ENCODE data around the gene COX5A.

COX5A gene

DNA sequence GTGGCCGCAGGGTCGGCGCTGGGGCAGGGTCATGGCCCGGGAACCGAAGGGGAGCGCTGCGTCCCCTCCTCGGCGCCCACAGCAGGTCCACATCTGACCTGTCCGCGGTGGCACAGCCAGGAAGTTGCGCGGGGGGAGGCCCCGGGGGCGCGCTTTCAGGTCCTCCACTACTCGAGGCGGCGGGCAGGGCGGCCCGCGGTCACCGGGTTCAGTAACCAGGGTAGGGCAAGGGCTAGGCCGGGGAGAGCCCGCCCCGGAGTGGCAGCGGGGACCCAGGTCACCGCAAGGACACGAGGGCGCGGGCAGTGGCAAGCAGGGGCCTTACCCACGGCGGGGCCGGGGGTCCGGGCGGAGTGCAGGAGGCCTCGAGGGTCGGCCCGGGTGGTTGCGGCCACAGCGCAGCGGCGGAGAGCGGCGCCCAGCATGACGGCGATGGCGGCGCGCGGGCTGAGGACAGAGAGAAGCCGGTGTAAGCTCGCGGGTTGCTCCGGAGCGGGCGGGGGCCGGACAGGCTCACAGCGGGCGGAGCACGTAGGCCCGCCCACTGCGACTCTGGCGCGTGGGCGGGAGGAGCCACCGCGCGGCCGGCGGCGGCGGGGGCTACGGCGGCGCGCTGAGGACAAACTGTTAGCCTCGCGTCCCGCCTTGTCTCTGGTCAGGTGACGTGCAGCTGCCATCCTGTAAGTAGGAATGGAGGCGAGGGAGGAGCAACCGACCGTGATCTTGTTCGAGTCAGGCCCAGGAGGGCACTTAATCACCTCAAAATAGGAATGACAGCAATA, at the start of gene COX5A:
Gene COX5A (minus strand): TSS at position 484 of the 782 bp plus-strand sequence. CDS start 59 bp downstream, at position 425.
- DNase-seq (ENCODE audit: low spot score), result peak; percentile 93

DNA sequence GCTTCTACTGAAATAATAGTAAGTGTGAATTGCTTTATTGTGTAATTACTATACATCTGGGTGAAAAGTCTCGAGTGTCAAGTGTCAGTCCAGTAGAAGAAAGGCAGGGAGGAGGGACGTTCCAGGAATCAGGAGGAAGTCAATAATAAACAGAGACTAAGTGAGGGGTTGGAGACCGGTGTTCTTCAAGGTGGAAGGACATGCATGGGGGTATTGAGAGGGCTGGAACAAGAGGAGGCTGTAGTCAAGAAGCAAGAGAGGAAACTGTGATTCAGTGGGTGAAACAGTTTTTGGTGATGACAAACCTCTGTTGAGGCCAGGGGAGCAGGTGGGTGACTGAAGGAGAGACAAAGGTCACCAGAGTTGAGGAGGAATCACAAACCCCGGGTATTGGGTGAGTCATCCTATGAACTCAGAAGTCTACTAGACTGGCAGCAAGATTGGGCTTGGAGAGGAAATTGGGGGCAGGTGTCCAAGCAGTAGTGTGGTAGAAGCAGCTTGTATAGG, 45.9 kb upstream of the COX5A start:
- DNase-seq (ENCODE audit: low spot score), result no peak

DNA sequence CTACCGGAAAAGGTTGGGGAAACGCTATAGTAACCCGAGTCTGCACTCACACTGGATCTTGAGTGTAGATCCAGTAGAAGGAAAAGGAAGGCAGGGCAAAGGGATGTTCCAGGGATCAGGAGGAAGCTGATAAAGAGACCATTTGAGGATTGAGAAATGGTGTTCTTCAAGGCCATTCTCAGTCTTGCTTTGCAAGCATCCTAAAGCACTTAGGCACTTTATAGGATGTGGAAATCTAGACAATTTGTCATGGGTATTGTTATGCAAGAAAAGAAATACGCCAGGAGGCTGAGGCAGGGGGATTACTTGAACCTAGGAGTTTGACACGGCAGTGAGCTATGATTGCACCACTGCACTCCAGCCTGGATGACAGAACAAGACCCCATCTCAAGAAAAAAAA, 44.3 kb upstream of the COX5A start:
- DNase-seq (ENCODE audit: low spot score), result no peak

DNA sequence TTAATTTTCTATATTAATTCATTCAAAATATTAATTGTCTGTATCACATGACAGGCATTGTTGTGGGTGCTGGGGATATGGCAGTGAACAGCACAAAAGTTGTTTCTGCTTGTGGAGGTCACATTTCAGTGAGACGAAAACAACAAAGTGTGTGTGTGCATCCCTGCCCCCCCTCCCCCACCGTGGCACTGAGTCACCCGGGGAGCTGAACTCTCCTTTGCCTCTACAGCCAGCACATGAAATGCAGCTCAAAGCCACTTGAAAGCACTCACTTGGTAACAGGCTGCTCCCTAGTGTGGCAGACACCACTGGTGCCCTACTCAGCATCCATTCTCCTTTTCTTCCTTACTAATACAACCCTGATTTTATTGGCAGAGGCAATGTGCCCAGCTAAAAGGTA, 40.6 kb upstream of the COX5A start:
- DNase-seq (ENCODE audit: low spot score), result no peak

DNA sequence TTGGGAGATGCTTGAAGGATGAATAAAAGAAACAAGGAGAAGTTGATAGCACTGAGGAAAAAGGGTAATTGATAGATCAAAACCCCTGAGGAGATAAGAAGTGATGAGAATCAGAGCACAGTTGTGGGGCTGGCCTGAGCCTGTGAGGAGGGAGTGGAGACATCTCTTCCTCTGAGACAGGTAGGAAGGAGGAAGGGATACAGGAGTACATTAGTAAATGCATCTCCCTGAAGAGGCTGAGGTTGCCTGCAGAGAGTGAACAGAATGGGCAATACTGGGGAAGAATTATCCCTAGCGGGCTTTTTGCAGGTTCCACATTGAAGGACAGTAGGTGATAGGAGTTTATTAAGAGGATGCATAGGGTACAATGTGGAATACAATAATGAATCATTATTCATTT, 40.2 kb upstream of the COX5A start:
- DNase-seq (ENCODE audit: low spot score), result no peak

DNA sequence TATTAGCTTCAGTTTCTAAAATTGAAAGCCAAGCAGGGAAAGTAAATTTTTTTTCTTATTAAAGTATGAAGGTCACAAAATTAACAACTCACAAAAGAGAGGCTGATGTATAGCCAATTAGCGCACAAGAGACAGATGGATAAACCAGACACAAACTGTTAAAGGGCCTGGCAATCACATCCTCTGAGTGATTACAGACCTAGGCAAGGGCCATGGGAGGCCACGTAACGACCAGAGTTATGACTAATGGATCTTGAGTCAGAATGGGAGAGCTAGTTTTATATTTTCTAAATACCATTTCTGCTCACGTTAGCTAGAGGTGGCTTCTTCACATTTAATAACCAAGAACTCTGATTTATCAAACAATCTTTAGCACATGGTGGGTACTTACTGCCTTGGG, 39.7 kb upstream of the COX5A start:
- no peak for DNase-seq (ENCODE audit: low spot score)

DNA sequence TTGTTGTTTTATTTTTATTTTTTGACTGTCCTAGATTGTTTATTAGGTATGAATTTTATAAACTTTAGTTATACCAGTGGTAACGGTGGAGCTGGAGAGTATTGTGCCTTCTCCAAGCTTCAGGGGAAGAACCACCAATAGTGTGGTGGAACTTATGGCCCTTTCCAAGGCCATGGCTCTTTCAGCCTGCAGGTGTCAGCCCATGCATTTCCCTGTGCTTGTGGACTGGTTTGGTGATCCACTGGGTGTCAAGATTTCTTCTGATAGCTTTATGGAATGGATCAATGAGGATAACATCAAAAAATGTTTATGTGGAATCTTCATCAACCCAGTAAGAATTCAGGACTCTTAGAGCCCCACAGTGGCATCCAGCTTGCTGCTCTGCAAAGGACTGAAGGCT, 38.3 kb upstream of the COX5A start:
- no peak for DNase-seq (ENCODE audit: low spot score)

DNA sequence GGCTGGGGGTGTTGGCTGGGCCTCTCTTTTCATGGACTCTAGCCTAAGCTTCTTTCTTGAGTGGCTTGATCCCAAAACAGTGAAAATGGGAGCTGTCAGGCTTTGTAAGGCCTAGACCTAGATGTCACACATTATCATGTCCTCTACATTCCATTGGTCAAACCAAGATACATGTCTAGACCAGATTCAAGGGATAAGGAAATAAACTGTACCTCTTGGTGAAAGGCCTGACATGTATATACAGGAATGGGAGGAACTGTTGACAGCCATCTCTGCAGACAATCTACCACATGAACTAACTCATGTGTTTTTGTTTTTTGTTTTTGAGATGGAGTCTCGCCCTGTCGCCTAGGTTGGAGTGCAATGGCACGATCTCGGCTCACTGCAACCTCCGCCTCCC, 29.8 kb upstream of the COX5A start:
- DNase-seq (ENCODE audit: low spot score), result no peak

DNA sequence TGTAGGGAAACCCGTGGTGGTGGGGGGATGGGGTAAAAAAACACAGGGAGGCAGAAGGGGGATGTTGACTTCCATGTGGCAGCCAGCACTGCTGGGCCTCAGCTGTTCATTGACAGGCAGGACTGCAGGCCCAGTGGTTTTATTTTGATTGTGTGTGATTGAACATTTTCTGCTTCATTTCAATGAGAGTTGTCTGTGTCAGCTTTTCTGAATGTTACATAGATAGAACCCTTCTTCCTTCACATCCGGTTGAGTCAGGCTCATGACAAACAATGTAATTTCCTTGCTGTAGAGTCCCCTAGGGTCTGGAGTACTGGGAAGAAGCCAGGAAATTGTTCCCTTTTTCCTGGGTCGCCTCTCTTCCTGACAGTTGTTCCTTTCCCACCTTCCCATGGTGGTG, 26.9 kb upstream of the COX5A start:
- DNase-seq (ENCODE audit: low spot score), result no peak

DNA sequence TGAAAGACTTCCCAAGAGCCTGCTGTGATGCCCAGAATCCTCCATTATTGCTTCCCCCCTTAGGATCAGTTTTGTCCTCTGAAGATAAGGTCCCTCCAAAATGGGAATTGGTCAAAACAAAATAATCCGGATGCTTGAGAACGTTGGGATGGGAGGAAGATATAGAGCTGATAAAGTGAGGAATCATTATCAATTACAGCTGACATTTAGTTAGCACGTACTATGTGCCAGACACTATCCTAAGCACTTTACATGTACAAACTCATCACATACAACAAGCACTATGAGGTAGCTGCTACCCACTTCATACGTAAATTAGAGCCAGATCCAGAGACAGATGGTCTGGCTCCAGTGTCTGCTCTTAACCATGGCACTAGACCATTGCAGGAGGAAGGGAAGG, 25.3 kb upstream of the COX5A start:
- DNase-seq (ENCODE audit: low spot score), result no peak

DNA sequence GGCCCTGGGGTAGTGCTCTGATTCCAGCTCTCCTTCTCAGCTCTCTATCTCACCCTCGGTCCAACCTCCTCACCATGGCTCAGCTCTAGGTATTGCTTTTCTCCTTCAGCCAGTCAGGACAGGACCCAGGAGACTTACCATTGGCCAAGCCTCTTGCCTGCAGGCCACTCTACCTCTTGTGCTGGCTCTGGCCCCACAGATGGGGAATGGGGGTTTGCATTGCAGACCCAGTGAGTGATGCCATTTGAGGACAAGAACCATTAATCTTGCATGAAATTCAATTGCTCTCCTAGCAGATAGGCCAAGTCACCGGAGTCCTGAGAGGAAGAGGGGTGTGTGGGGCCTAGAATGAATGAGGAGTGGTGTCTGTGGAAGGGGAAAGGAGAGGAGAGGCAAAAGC, 24.8 kb upstream of the COX5A start:
- no peak for DNase-seq (ENCODE audit: low spot score)

DNA sequence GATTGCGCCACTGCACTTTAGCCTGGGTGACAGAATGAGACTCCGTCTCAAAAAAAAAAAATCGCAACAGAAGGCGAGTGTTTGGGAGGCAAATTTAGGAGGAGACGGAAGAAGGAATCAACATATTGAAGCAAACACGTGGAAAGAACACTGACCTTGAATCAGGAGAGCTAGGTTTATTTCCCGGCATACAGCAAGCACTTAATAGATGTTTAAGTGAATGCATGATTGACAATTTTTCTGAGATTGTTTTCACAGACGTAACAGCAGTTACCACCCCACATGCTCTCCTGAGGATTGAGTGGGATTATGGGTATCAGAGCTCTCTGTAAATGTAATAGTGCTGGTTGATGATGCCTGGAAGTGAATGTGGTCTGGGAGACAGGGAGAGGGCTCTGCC, 24.3 kb upstream of the COX5A start:
- no peak for DNase-seq (ENCODE audit: low spot score)

DNA sequence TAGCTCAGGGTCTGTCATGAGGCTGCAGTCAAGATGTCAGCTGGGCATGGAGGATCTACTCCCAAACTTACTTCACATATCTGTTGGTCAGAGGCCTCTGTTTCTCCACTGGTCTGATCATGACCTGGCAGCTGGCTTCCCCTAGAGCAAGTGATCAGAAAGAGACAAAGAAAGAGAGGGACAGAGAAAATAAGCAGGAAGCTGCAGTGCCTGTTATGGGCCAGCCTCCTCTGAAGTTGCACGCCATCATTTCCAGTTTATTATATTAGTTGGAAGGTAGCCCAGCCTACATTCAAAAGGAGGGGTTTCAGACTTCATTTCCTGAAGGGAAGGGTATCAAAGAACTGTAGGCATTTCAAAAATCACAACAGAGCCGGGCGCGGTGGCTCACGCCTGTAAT, 23.7 kb upstream of the COX5A start:
- DNase-seq (ENCODE audit: low spot score), result no peak

DNA sequence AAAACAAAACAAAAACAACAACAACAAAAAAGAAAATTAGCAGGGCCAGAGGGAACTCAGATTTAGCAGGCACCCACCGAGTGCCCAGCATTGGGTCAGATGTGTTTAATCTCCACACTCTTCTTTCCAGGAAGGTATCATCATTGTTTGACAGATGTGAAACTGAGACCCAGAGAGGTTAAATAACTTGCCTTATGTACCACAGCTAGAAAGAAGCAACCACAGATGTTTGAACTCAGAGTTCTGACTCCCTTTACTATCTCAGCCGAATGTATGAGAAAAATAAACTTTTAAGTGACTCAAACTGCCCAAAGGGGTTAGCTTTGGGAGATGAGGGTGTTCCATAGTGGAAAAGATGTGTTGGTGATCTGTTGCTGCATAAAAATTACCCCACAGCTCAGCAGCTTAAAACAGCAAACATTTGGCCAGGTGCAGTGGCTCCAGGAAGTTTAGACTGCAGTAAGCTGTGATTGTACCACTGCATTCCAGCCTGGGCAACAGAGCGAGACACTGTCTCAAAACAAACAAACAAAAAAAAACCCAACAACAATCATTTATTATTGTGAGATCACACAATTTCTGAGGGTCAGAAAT, 23.2 kb upstream of the COX5A start:
- DNase-seq (ENCODE audit: low spot score), result no peak

DNA sequence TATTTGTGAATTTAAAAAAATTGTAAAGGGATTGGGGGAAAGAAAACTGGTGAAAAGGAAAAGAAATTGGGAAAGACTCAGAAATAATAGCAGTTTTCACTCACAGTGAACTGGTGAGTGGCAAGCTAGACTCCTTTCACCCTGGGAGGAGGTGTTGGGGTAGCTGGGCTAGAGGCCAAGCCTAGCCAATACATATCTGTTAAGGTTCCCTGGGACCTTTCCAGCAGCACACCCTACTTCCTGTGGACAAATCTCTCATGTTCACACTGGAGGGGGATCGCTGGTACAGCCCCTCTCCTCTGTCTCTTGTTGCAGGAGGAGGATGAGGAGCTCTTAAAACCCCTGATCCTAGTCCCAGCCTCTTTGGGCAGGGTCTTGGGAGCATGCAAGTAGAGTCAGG, 22.4 kb upstream of the COX5A start:
- no peak for DNase-seq (ENCODE audit: low spot score)

DNA sequence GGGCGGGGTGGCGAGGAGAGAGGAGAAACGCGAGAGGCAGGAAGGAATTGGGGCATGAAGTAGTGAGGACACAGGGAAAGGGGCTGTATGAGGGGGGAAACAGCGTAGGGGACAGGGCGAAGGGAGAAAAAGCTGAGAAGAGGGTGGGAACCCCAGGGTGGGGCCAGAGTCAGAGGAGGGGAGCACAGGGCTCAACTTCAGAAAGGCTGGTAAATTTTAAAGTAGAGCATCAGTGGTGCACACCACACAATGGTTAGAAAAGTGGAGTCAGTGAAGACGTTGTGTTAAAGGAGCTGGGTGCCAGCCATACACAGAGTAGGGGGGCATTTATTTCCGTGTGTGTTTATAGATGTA, 21.7 kb upstream of the COX5A start:
- DNase-seq (ENCODE audit: low spot score), result no peak

DNA sequence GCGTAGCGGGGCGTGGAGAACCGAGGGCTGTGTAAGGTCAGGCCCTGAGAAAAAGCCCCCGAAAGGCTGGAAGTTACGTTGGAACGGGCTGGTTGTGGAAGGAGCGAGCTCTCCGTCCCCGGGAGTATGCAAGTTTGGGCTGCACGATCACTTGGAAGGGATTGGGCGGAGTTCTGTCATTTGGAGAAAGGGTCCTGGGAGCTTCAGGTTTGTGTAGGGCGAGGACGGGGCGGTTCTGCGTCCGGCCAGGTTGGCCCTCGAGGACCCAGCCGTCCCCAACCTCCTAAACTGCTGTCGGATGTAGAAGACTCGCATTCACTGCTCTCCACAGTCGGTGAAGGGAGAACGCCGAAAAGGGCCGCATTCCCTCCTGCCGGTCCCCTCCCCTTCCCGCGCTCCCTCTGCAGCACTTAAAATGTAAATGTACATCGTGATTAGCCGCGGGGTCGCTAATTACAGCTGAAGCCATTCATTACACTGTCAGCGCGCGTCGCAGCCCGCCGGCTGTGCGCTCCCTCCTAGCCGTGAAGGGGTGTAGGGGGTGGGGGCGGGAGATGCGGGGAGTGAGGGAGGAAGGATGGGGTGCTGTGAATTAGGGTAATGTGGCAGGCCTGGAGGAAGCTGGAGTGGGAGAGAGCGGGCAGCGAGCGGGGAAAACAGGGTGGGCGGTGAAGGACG, 21.2 kb upstream of the COX5A start:
- peak; percentile 28 for DNase-seq (ENCODE audit: low spot score)

DNA sequence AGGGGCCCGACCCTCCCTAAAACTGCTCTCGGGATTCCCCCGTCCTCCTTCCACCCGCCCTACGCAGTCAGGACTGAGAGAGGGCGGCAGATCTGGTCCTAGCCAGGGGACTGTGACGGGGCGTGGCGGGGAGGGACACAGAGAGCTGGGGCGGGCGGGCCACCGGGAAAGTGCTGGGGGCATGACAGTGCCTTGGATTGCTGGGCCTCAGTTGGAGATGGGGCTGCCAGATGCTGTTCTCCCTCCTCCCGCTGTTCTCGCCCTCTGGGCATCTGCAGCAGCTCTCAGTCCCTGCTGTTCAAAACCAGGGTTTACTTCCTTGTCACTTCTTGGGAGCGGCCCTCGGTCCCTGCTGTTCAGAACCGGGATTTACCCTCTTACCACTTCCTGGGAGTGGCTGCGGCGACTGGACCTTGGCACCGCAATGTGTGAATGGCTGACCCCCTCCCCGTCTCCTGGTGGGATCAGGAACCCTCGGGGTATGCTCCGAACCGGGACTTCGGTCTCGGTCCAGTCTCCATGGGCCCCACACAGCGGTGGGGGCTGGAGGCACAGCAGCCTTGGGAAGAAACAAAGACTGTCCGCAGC, 20.5 kb upstream of the COX5A start:
- DNase-seq (ENCODE audit: low spot score), result peak; percentile 60

DNA sequence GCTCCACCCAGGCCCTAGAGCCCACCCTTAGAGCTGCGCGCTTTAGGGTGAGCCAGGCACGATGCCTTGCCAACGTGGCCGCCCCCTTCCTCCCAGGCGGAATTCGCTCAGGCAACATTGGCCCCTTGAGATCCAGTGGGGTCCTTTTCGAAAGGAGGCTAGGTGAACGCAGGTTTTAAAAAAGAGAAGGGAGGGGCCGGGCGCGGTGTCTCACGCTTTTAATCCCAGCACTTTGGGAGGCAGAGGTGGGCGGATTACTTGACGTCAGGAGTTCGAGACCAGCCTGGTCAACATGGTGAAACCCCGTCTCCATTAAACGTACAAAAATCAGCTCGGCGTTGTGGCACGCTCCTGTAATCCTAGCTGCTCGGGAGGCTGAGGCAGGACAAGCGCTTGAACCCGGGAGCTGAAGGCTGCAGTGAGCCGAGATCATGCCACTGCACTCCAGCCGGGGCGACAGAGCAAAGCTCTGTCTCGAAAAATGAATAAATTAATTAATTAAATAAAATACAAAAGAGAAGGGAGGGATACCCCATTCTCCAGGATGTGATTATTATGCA, 19.7 kb upstream of the COX5A start:
- no peak for DNase-seq (ENCODE audit: low spot score)

DNA sequence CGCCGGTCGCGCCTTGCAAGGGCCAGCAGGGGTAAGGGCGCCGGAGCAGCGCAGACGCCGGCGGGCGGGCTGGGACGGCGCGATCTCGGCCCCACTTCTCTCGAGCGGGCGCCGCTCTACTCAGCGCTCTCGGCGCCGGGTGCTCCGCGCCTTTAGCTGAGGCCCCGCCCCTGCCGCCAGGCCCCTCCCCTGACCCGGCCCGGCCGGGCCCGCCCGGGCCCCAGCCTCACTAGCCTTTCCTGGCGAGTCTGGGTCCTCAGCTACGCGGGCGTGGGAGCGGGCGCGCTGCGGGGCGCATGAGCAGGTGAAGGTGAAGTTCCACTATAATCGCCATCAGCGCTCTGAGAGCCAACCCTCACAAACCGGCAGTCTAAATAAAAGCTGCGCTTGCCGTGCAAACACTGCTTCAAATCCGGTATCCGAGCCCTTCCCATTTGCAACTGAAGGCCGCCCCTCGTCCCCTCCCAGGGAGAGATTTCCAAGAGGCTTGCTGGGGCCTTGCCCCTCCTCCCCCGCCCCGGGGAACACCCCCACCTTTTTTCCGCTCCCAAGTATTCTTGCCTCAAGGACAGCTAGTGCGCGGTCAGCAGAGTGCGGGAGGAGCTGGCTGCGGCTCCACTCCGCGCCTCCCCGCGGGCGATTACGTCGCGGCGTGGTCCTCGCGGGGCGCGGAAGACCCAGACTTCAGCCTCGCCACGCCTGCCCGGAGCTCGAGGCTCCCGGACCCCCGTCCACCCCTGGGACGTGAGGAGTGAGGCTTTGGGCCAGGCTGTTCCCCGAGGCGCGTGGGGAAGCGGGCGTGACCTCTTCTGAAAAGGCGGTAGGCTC, 19.0 kb upstream of the COX5A start, which contains the start of gene RPP25:
Gene RPP25 (minus strand): TSS at position 125 of the 828 bp plus-strand sequence. CDS start 189 bp downstream, outside the sequence.
- DNase-seq (ENCODE audit: low spot score), result peak; percentile 89
